Measurements from ENCODE around the gene SNRNP48.

SNRNP48 gene

GRCh38 chr6:7647504-7647903 is 57.5 kb downstream of the SNRNP48 start:
- DNase-seq = no peak

- no peak for DNase-seq
Observed at GRCh38 chr6:7649037-7649810, 59.2 kb downstream of the SNRNP48 start.

GRCh38 chr6:7650878-7651277 is 60.9 kb downstream of the SNRNP48 start:
- no peak for DNase-seq

DNA sequence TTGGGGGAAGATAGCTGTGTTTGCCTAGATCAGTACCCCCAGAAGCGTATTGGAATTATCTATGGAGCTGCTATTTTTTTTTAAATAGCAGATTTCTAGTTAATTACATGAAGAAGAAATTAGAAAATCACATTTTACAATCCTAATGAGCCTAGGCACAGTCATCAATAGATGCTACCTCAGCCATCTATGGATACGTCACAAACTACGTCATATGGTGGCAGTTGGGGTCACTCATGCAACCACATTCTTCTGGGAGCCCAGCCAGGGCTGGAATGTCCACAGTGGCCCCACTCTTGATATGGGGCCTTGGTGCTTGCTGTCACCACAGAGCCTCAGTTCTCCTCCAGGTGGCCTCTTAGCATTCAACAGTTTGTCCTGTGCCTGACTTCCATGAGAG is 63.0 kb downstream of the SNRNP48 start:
- no peak for DNase-seq

GRCh38 chr6:7656355-7656754 is 66.4 kb downstream of the SNRNP48 start:
- no peak for DNase-seq

DNA sequence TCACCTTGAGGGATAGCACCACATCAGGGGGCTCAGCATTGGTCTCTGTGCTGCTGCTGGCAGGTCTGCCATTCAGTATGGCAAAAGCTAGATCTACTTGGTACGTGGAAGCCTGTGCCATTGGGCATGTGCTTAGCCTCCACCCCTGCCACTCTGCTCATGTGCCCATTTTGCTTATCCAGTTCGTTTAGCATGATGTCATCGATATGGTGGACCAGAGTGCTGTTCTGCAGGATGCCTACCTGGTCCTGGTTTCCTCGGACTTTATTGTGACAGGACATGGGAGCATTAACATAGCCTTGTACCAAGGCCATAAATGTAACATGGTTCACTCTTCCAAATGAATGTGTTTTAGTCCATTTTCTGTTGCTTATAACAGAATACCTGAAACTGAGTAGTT is 68.5 kb downstream of the SNRNP48 start:
- no peak for DNase-seq

DNA sequence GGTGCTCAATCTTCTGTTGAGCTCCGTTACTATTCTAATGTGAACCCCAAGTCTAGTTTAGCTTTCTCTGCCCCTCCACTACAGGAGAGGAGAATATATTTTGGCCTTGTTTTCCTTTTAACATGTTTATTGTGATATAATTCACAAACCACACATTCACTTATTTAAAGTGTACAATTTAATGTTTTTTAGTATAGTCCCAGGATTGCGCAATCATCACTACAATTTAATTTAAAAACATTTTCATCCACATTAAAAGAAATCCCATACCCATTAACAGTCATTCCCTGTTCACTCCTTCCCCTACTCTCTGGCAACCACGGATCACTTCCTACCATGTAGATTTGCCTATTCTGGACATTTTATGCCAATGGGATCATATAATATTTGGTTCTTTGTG is 71.4 kb downstream of the SNRNP48 start:
- DNase-seq = no peak

Measured in NCI-H1694 (cell line).